H9 (cell line): ENCODE results near the gene SUMO1. TPM values are rescaled to one million over a fixed set of nuclear protein-coding genes. Genes with fewer than 3 reads are reported as not detected.

ENCODE experiments used
- DNase-seq: peaks from one replicate; pipeline ENCODE4 v3.0.0-alpha.2; 2017
- H2AFZ ChIP-seq: one replicate; pipeline ENCODE4 v1.6.1; 2013; ENCODE audit warnings: mild to moderate bottlenecking, low read length, control low read depth, moderate library complexity
- H2AK5ac ChIP-seq: 2 replicates; pipeline ENCODE4 v1.6.1; 2013; ENCODE audit warnings: low read length, control low read depth, mixed read lengths; ENCODE audit not compliant: insufficient read length
- H2BK120ac ChIP-seq: one replicate; pipeline ENCODE4 v1.6.1; 2013; ENCODE audit warnings: low read depth, mild to moderate bottlenecking, low read length, control low read depth, inconsistent platforms; ENCODE audit not compliant: poor library complexity, severe bottlenecking
- H2BK12ac ChIP-seq: 2 replicates; pipeline ENCODE4 v1.6.1; 2013; ENCODE audit warnings: low read length, control low read depth, mixed read lengths, low read depth; ENCODE audit not compliant: insufficient read length
- H2BK15ac ChIP-seq: 2 replicates; pipeline ENCODE4 v1.6.1; 2013; ENCODE audit warnings: low read depth, low read length, control low read depth
- H2BK20ac ChIP-seq: one replicate; pipeline ENCODE4 v1.6.1; 2013; ENCODE audit warnings: low read depth, mild to moderate bottlenecking, low read length, control low read depth, inconsistent platforms; ENCODE audit not compliant: poor library complexity, severe bottlenecking
- H2BK5ac ChIP-seq: 2 replicates; pipeline ENCODE4 v1.6.1; 2013; ENCODE audit warnings: low read length, control low read depth, mixed read lengths; ENCODE audit not compliant: insufficient read length
- H3K14ac ChIP-seq: 2 replicates; pipeline ENCODE4 v1.6.1; 2013; ENCODE audit warnings: low read length, control low read depth; ENCODE audit not compliant: insufficient read depth
- H3K18ac ChIP-seq: 2 replicates; pipeline ENCODE4 v1.6.1; 2013; ENCODE audit warnings: low read depth, mild to moderate bottlenecking, mixed read lengths, low read length, control low read depth; ENCODE audit not compliant: insufficient read length
- H3K23ac ChIP-seq: 2 replicates; pipeline ENCODE4 v1.6.1; 2013; ENCODE audit warnings: low read length, control low read depth, mixed read lengths, low read depth; ENCODE audit not compliant: insufficient read length
- H3K23me2 ChIP-seq: 2 replicates; pipeline ENCODE4 v1.6.1; 2013; ENCODE audit warnings: low read depth, mild to moderate bottlenecking, mixed read lengths, low read length, control low read depth; ENCODE audit not compliant: insufficient read length, poor library complexity, severe bottlenecking
- H3K27ac ChIP-seq: 2 replicates; pipeline ENCODE4 v1.5.1; 2013; ENCODE audit warnings: low read length, control low read depth, mixed read lengths, low read depth; ENCODE audit not compliant: insufficient read length
- H3K27me3 ChIP-seq: 2 replicates; pipeline ENCODE4 v1.6.1; 2013; ENCODE audit warnings: low read length, control low read depth, inconsistent platforms; ENCODE audit not compliant: insufficient read depth
- H3K4ac ChIP-seq: 2 replicates; pipeline ENCODE4 v1.6.1; 2013; ENCODE audit warnings: low read depth, mild to moderate bottlenecking, control low read depth, inconsistent platforms, low read length, moderate library complexity
- H3K4me1 ChIP-seq: 2 replicates; pipeline ENCODE4 v1.6.1; 2013; ENCODE audit warnings: low read length, control low read depth, inconsistent platforms; ENCODE audit not compliant: insufficient read depth
- H3K4me2 ChIP-seq: 2 replicates; pipeline ENCODE4 v1.6.1; 2013; ENCODE audit warnings: low read length, control low read depth, mixed read lengths; ENCODE audit not compliant: insufficient read length, insufficient read depth
- H3K56ac ChIP-seq: 2 replicates; pipeline ENCODE4 v1.6.1; 2013; ENCODE audit warnings: low read depth, mild to moderate bottlenecking, mixed read lengths, low read length, control low read depth; ENCODE audit not compliant: insufficient read length
- H3K79me1 ChIP-seq: 2 replicates; pipeline ENCODE4 v1.6.1; 2013; ENCODE audit warnings: low read depth, mild to moderate bottlenecking, moderate library complexity, low read length, control low read depth, inconsistent platforms; ENCODE audit not compliant: insufficient read depth, poor library complexity, severe bottlenecking
- H3K79me2 ChIP-seq: 2 replicates; pipeline ENCODE4 v1.6.1; 2013; ENCODE audit warnings: low read length, control low read depth, inconsistent platforms; ENCODE audit not compliant: insufficient read depth
- H3K9ac ChIP-seq: 2 replicates; pipeline ENCODE4 v1.6.1; 2013; ENCODE audit warnings: low read length, control low read depth, mixed read lengths; ENCODE audit not compliant: insufficient read length; ENCODE audit errors: extremely low read depth
- H3K9me3 ChIP-seq: one replicate; pipeline ENCODE4 v1.6.1; 2013; ENCODE audit warnings: low read depth, low read length, inconsistent platforms; ENCODE audit not compliant: control insufficient read depth
- H3T11ph ChIP-seq: one replicate; pipeline ENCODE4 v1.6.1; 2013; ENCODE audit warnings: mild to moderate bottlenecking, low read length, control low read depth, inconsistent platforms
- H4K20me1 ChIP-seq: one replicate; pipeline ENCODE4 v1.6.1; 2013; ENCODE audit not compliant: control insufficient read depth, insufficient read length, insufficient read depth
- H4K5ac ChIP-seq: 2 replicates; pipeline ENCODE4 v1.6.1; 2013; ENCODE audit warnings: low read depth, mild to moderate bottlenecking, mixed read lengths, low read length, control low read depth; ENCODE audit not compliant: insufficient read length
- H4K8ac ChIP-seq: replicated peaks from 2 replicates; pipeline ENCODE4 v1.6.1; 2013; ENCODE audit warnings: low read length, control low read depth, mixed read lengths, low read depth; ENCODE audit not compliant: insufficient read length
- H4K91ac ChIP-seq: 2 replicates; pipeline ENCODE4 v1.6.1; 2013; ENCODE audit warnings: low read depth, mild to moderate bottlenecking, moderate library complexity, mixed read lengths, low read length, control low read depth; ENCODE audit not compliant: insufficient read length
- H3K27ac Mint-ChIP-seq, 3 experiments: 2 replicates in 2 of 3; 3 replicates in 1 of 3; pipeline ENCODE4 v1.8.0; 2020 to 2021; ENCODE audit warnings: mixed read lengths in 3 of 3, mild to moderate bottlenecking in 1 of 3, moderate library complexity in 1 of 3
- H3K27me3 Mint-ChIP-seq: 2 replicates; pipeline ENCODE4 v1.8.0; 2021; ENCODE audit warnings: low read depth, mild to moderate bottlenecking, moderate library complexity, mixed read lengths
- H3K36me3 Mint-ChIP-seq, 3 experiments: 2 replicates in 2 of 3; 3 replicates in 1 of 3; pipeline ENCODE4 v1.8.0; 2020 to 2021; ENCODE audit warnings: low read depth in 3 of 3, mixed read lengths in 3 of 3; ENCODE audit not compliant: insufficient read depth in 1 of 3
- H3K4me1 Mint-ChIP-seq, 2 experiments: 2 replicates each; pipeline ENCODE4 v1.8.0; 2020; ENCODE audit warnings: mixed read lengths in 2 of 2
- H3K4me3 Mint-ChIP-seq, 2 experiments: 2 replicates in 1 of 2; 3 replicates in 1 of 2; pipeline ENCODE4 v1.8.0; 2020 to 2021; ENCODE audit warnings: mild to moderate bottlenecking in 2 of 2, mixed read lengths in 2 of 2, moderate library complexity in 1 of 2
- H3K9me3 Mint-ChIP-seq, 2 experiments: 2 replicates in 1 of 2; 3 replicates in 1 of 2; pipeline ENCODE4 v1.8.0; 2020; ENCODE audit warnings: mild to moderate bottlenecking in 2 of 2, mixed read lengths in 2 of 2, moderate library complexity in 1 of 2
- total RNA-seq: library from RNA; stranded (reverse); gene quantifications from 2 replicates; pipeline ENCODE4 v1.2.1, GENCODE V29; 2021
- TF ChIP-seq, protein P1 (sequence below): fragments of 200-600 bp; sonication (generic); conservative IDR thresholded peaks from 3 replicates; pipeline ENCODE4 v1.8.0; 2021; ENCODE audit warnings: antibody characterized with exemption, mild to moderate bottlenecking

SUMO1 gene
- total RNA-seq, 1 experiment from 2014 or later: 206 TPM

DNA sequence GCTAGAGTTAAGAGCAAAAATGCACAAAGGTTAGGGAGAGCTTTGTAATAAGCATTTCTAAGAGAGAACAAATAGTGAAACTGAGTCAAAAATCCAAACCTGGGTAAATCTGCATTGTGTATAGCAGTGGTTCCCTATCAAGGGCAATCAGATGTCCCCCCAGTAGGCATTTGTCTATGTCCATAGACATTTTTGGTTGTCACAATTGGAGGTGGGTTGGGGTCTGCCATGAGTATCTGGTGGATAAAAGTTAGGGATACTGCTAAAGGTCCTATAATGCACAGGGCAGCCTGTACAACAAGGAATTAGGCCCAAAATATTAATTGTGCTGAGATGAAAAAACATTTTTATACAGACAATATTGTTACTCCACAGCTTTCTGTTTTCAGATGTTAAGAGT lies 48.2 kb upstream of the SUMO1 start:
- Histone ChIP-seq H3K56ac (no peak overlapping the region), H3K23me2 (no peaks in the 10 kb centered on the region), H3K9ac (no peak overlapping the region), H2BK15ac (no peak overlapping the region), H4K91ac (no peak overlapping the region), H3K79me2 (no peaks in the 10 kb centered on the region), H3K14ac (no peak overlapping the region), H4K8ac (no peak overlapping the region), H3K18ac (no peak overlapping the region), H2AK5ac (no peak overlapping the region), H4K5ac (no peak overlapping the region), H3K27ac (no peak overlapping the region), H3K9me3 (no peaks in the 10 kb centered on the region), H2BK20ac (no peak overlapping the region), H2BK5ac (no peak overlapping the region), H2AFZ (no peak overlapping the region), H3K27me3 (no peaks in the 10 kb centered on the region), H3K23ac (no peak overlapping the region), H2BK12ac (no peak overlapping the region), H2BK120ac (no peak overlapping the region), H3K4ac (no peak overlapping the region), H3K79me1 (peaks cover under 1% of the 10 kb centered on the region), H4K20me1 (no peaks in the 10 kb centered on the region), H3T11ph (no peak overlapping the region), H3K4me2 (no peak overlapping the region), H3K4me1 (no peaks in the 10 kb centered on the region)
- Mint-ChIP-seq H3K4me1 (no peaks in the 10 kb centered on the region), H3K9me3 (no peaks in the 10 kb centered on the region), H3K27me3 (no peaks in the 10 kb centered on the region), H3K4me3 (no peak overlapping the region), H3K27ac (no peak overlapping the region; a peak in 1 of 7 replicates), H3K36me3 (peaks cover 51 to 97% (median 88%) of the 10 kb centered on the region in 3 experiments)
- TF ChIP-seq, protein P1, sequence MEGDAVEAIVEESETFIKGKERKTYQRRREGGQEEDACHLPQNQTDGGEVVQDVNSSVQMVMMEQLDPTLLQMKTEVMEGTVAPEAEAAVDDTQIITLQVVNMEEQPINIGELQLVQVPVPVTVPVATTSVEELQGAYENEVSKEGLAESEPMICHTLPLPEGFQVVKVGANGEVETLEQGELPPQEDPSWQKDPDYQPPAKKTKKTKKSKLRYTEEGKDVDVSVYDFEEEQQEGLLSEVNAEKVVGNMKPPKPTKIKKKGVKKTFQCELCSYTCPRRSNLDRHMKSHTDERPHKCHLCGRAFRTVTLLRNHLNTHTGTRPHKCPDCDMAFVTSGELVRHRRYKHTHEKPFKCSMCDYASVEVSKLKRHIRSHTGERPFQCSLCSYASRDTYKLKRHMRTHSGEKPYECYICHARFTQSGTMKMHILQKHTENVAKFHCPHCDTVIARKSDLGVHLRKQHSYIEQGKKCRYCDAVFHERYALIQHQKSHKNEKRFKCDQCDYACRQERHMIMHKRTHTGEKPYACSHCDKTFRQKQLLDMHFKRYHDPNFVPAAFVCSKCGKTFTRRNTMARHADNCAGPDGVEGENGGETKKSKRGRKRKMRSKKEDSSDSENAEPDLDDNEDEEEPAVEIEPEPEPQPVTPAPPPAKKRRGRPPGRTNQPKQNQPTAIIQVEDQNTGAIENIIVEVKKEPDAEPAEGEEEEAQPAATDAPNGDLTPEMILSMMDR: no peak
- DNase-seq: no peak
